HL-60/S4 treated with phorbol 12-myristate 13-acetate at 8.2 ng/mL for 4 days and 3 days (cell line): ENCODE results near the gene CENPS.
"Not testable (repeated sequence)": the region's sequence is repeated elsewhere in the genome, so short reads cannot be mapped to it uniquely, and the experiment has no call there.

Experiments used
- in situ Hi-C: fragments of 300-500 bp; cut with MboI; formaldehyde crosslinking; loops from 2 replicates; pipeline ENCODE4 v1.15.0; 2022; ENCODE audit warnings: low sequenced_read_pairs

The CENPS gene

GRCh38 chr1:10418741-10419140 is 11.5 kb upstream of the CENPS start:
- in situ Hi-C loops: not testable (repeated sequence)

GRCh38 chr1:10419351-10419750 is 10.9 kb upstream of the CENPS start:
- in situ Hi-C loops: no loop called here

DNA sequence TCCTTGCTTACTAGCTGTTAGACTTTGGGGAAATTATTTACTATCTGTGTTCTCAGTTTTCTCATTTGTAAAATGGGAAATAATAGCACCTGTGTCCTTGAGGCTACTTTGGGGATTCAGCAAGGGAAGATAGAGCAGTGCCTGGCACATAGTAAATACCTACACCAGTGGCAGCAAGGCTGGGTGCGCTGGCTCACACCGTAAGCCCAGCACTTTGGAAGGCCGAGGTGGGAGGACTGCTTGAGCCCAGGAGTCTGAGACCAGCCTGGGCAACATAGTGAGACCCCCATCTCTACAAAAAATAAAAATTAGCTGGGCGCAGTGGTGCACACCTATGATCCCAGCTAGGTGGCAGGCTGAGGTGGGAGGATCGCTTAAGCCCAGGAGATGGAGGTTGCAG is 8.6 kb upstream of the CENPS start:
- in situ Hi-C loops: no loop called here

DNA sequence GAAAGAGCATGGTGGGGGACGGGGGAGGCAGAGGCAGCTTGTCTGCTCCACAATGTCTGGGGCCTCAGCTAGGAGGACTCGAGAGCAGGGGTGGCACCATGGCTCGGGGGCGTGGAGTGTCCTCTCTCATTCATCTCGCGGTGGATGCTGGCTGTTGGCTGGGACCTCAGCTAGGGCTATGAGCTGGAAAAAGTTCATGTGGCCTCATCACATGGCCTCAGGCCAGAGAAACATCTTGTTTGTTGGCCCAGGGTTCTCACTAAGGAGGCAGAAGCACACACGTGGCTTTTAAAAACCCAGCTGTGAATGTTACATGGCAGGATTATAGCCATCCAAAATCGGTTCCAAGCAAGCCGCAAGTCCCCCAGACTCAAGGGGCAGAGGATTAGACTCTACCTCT is 6.2 kb upstream of the CENPS start:
- in situ Hi-C loops: no loop called here

- in situ Hi-C loops: no loop called here
Observed at GRCh38 chr1:10424651-10425050, 5.6 kb upstream of the CENPS start.

DNA sequence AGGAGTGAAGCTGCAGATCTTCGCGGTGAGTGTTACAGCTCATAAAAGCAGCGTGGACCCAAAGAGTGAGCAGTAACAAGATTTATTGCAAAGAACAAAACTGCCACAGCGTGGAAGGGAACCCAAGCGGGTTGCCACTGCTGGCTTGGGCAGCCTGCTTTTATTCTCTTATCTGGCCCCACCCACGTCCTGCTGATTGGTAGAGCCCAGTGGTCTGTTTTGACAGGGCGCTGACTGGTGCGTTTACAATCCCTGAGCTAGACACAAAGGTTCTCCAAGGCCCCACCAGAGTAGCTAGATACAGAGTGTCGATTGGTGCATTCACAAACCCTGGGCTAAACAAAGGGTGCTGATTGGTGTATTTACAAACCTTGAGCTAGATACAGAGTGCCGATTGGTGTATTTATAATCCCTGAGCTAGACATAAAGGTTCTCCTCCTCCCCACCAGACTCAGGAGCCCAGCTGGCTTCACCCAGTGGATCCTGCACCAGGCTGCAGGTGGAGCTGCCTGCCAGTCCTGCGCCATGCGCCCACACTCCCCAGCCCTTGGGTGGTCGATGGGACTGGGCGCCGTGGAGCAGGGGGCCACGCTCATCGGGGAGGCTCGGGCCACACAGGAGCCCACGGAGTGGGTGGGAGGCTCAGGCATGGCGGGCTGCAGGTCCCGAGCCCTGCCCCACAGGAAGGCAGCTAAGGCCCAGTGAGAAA is 4.3 kb upstream of the CENPS start:
- in situ Hi-C loops: not testable (repeated sequence)

DNA sequence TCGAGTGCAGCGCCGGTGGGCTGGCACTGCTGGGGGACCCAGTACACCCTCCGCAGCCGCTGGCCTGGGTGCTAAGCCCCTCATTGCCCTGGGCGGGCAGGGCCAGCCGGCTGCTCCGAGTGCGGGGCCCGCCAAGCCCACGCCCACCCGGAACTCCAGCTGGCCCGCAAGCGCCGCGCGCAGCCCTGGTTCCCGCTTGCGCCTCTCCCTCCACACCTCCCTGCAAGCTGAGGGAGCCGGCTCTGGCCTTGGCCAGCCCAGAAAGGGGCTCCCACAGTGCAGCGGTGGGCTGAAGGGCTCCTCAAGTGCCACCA is 3.7 kb upstream of the CENPS start:
- in situ Hi-C loops: not testable (repeated sequence)

- in situ Hi-C loops: no loop called here
Observed at GRCh38 chr1:10428984-10429383, 1.2 kb upstream of the CENPS start.

GRCh38 chr1:10429868-10430215 is 391 bp upstream of the CENPS start:
- in situ Hi-C loops: no loop called here

- in situ Hi-C loops: no loop called here
Observed at GRCh38 chr1:10431070-10431730, 967 bp downstream of the CENPS start.

DNA sequence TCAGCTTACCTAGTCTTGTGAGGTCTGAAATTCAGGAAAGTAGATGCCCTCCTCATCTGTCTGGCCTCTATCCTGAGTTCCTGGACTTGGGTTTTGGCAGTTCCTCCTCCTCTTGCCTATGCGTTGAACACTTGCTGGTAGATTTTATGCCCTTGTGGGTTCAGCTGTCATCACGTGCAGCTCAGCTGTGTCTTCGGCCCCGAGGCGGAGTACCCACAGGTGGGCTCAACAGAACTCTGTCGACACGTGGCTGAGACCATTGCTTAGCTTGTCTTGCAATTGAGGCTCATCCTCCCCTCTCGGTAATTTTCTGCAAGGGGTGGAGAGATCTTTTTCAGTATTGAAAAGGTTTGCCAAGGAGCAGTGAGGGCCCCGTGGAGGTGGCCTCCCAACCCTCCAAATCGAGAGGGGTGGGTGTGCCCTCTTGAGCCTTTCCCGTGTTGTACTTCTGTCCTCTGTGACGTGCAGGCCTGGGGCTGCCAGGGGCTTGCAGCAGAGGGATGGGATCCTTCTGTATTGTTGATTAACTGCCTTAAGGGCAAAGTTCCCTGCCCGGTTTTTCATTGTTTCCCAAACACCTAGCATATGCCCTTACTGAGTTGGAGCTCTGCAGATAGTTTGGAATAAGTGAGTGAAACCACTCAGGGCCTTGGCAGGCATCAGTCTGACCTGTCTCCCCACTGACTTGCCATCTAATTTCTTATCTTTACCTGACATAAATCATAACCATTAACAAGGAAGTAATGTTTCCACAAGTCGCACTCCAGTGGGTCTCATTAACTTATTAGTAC is 2.9 kb downstream of the CENPS start:
- in situ Hi-C loops: no loop called here

DNA sequence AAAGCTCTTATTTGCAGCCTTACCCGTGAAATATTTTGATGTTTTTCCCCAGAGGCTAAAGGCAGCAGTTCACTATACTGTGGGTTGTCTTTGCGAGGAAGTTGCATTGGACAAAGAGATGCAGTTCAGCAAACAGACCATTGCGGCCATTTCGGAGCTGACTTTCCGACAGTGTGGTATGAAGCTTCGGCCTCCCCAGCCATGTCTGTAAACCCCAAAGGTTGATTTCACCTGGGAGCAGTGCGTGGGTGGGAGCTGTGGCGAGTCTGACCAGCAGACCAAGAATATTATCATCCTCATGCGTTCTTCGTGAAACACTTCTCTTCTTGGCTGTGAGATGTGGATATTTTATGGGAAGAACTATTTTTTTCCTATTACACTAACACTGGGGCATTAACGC is 3.6 kb downstream of the CENPS start:
- in situ Hi-C loops: no loop called here

GRCh38 chr1:10434590-10434989 is 4.4 kb downstream of the CENPS start:
- in situ Hi-C loops: no loop called here

- in situ Hi-C loops: no loop called here
Observed at GRCh38 chr1:10437052-10437451, 6.8 kb downstream of the CENPS start.

- in situ Hi-C loops: no loop called here
Observed at GRCh38 chr1:10438677-10439163, 8.5 kb downstream of the CENPS start.

DNA sequence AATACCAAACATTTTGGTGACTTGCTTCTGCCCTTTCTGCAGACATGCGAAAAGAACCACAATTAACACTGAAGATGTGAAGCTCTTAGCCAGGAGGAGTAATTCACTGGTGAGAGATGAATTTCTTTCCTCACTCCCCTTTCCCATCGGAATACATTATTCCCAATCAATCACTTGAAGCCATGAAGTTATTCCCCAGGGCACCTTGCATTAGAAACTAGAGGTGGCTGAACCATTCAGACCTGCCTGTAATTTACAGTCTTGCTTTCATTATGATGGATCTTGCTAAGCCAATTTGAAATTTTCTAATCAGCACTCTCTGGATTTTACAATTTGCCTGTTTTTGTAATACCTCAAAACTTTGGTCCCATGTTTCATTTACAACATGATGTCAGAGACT is 10.1 kb downstream of the CENPS start:
- in situ Hi-C loops: no loop called here

DNA sequence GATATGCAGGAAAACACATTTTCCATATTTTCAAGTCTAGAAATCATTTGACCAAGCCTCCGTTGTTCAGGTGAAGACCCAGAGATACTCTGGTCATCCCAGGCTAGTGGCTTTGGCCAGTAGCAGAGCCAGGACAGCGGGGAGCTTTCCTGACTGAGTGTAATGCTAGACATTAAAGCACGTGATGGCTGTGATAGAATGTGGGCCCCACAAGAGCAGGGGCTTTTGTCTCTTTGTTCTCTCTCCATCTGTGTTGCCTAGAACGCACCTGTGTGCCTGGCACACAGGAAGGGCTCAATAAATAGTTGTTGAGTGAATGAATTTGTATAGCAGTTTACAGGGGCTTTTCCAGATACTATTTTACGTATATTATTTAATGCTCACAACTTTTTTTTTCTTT is 10.6 kb downstream of the CENPS start:
- in situ Hi-C loops: no loop called here

GRCh38 chr1:10444248-10444647 is 14.0 kb downstream of the CENPS start:
- in situ Hi-C loops: no loop called here

DNA sequence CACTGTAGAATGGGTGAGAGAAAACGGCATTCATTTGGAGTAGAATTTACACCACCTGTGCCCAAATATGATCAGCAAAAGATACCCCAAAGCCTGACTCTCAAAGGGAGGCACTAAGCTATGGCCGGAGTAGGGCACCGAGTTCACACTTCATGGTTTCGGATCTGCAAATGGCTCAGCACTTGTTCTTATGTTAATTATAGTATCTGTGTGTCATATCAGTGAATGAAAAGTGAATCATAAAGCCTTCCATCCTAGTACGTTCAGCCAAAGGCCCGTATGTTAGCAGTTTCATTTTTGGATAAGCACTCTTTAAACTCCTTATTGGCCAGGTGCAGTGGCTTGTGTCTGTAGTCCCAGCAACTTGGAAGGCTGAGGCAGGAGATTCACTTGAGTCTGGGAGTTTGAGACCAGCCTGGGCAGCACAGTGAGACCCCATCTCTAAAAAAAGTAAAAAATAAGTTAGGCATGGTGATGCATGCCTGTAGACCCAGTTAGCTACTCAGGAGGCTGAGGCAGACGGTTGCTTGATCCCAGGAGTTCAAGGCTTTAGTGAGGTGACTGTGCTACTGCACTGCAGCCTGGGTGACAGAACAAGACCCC is 14.7 kb downstream of the CENPS start:
- in situ Hi-C loops: no loop called here

- in situ Hi-C loops: no loop called here
Observed at GRCh38 chr1:10446790-10447422, 16.7 kb downstream of the CENPS start.

GRCh38 chr1:10449751-10450150 is 19.5 kb downstream of the CENPS start, which contains the start of gene CORT:
TSS of gene CORT (plus strand) at chr1:10450031. CDS start at chr1:10450224, 193 bp downstream.
- in situ Hi-C loops: no loop called here
